HEK293 (cell line): ENCODE results near the gene ABCC9.
"Not testable (repeated sequence)": the region's sequence is repeated elsewhere in the genome, so short reads cannot be mapped to it uniquely, and the experiment has no call there.

Experiments used
- CTCF ChIA-PET: fragments of 350-600 bp; formaldehyde crosslinking; extraction: SDS; loops from one replicate; lab custom pipeline; 2021; ENCODE audit warnings: antibody characterized with exemption; lab: Yijun Ruan, JAX
- POLR2A ChIA-PET: fragments of 300-600 bp; formaldehyde crosslinking; extraction: SDS; loops from one replicate; lab custom pipeline; 2020; ENCODE audit warnings: antibody characterized with exemption, inconsistent platforms; lab: Yijun Ruan, JAX
- H3K27ac ChIP-seq: fragments of 200-500 bp; sonication (Bioruptor generic); 2 replicates; pipeline ENCODE4 v1.5.1; 2014; ENCODE audit warnings: low read depth, low read length, control low read depth, inconsistent platforms; ENCODE audit errors: extremely low read depth
- H3K36me3 ChIP-seq, 2 experiments: fragments of 200-500 bp in 1 of 2; sonication (Bioruptor generic) in 1 of 2; 1 replicate in 1 of 2; 2 replicates in 1 of 2; pipeline ENCODE4 v1.5.1; 2014 to 2017; ENCODE audit warnings: inconsistent platforms in 2 of 2, low read length in 2 of 2; ENCODE audit not compliant: control insufficient read depth in 2 of 2, insufficient read depth in 1 of 2
- H3K4me1 ChIP-seq: fragments of 200-500 bp; sonication (Bioruptor generic); 2 replicates; pipeline ENCODE4 v1.5.1; 2014; ENCODE audit warnings: mild to moderate bottlenecking, low read length, inconsistent platforms; ENCODE audit not compliant: control insufficient read depth, insufficient read depth
- H3K4me3 ChIP-seq: 2 replicates; pipeline ENCODE4 v1.5.1; 2011; ENCODE audit warnings: low read depth, mild to moderate bottlenecking, control low read depth, low read length, moderate library complexity
- H3K9me3 ChIP-seq: fragments of 200-500 bp; sonication (Bioruptor generic); 2 replicates; pipeline ENCODE4 v1.5.1; 2014; ENCODE audit warnings: low read depth, low read length, inconsistent platforms; ENCODE audit not compliant: control insufficient read depth, insufficient read depth
- REPIN1 ChIP-seq: fragments of 450-650 bp; formaldehyde crosslinking; IDR thresholded peaks from 2 replicates; pipeline ENCODE4 v1.5.1; 2017; ENCODE audit warnings: missing biosample characterization, missing genetic modification characterization, low read depth
- TCF7L2 ChIP-seq: IDR thresholded peaks from 2 replicates; pipeline ENCODE4 v1.6.1; 2011; ENCODE audit warnings: low read depth, mild to moderate bottlenecking, inconsistent platforms, low read length, moderate library complexity, borderline replicate concordance
- WT1 ChIP-seq: fragments of 450-650 bp; formaldehyde crosslinking; IDR thresholded peaks from 2 replicates; pipeline ENCODE4 v1.5.1; 2016; ENCODE audit warnings: missing biosample characterization, missing genetic modification characterization
- ZNF214 ChIP-seq: fragments of 450-650 bp; formaldehyde crosslinking; IDR thresholded peaks from 2 replicates; pipeline ENCODE4 v1.5.1; 2017; ENCODE audit warnings: missing biosample characterization, mild to moderate bottlenecking, missing genetic modification characterization, borderline replicate concordance
- ZNF24 ChIP-seq: fragments of 450-650 bp; formaldehyde crosslinking; IDR thresholded peaks from 2 replicates; pipeline ENCODE4 v1.5.1; 2016; ENCODE audit warnings: missing biosample characterization, missing genetic modification characterization
- ZNF391 ChIP-seq: fragments of 450-650 bp; formaldehyde crosslinking; IDR thresholded peaks from 2 replicates; pipeline ENCODE4 v1.5.1; 2016; ENCODE audit warnings: low read depth, missing biosample characterization, missing genetic modification characterization, borderline replicate concordance
- ZNF433 ChIP-seq: fragments of 450-650 bp; formaldehyde crosslinking; IDR thresholded peaks from 2 replicates; pipeline ENCODE4 v1.5.1; 2016; ENCODE audit warnings: missing biosample characterization, missing genetic modification characterization, low read depth
- ZNF626 ChIP-seq: fragments of 450-650 bp; sonication (Bioruptor Pico); formaldehyde crosslinking; IDR thresholded peaks from 2 replicates; pipeline ENCODE4 v1.5.1; 2018; ENCODE audit warnings: missing biosample characterization, missing genetic modification characterization, inconsistent platforms
- ZNF660 ChIP-seq: fragments of 450-650 bp; IDR thresholded peaks from 2 replicates; pipeline ENCODE4 v1.5.1; 2018; ENCODE audit warnings: missing biosample characterization, mild to moderate bottlenecking, missing genetic modification characterization
- TF ChIP-seq, protein P1 (sequence below): fragments of 450-650 bp; formaldehyde crosslinking; IDR thresholded peaks from 2 replicates; pipeline ENCODE4 v1.5.1; 2016; ENCODE audit warnings: missing biosample characterization, missing genetic modification characterization
- TF ChIP-seq, protein P2 (sequence below): fragments of 450-650 bp; formaldehyde crosslinking; IDR thresholded peaks from 2 replicates; pipeline ENCODE4 v1.5.1; 2017; ENCODE audit warnings: missing biosample characterization, missing genetic modification characterization
- TF ChIP-seq, protein P3 (sequence below): fragments of 450-650 bp; formaldehyde crosslinking; IDR thresholded peaks from 2 replicates; pipeline ENCODE4 v1.5.0; 2017; ENCODE audit warnings: missing biosample characterization, missing genetic modification characterization, borderline replicate concordance
- TF ChIP-seq, protein P4 (sequence below): fragments of 450-650 bp; formaldehyde crosslinking; IDR thresholded peaks from 2 replicates; pipeline ENCODE4 v1.5.1; 2016; ENCODE audit warnings: missing biosample characterization, missing genetic modification characterization

The ABCC9 gene

DNA sequence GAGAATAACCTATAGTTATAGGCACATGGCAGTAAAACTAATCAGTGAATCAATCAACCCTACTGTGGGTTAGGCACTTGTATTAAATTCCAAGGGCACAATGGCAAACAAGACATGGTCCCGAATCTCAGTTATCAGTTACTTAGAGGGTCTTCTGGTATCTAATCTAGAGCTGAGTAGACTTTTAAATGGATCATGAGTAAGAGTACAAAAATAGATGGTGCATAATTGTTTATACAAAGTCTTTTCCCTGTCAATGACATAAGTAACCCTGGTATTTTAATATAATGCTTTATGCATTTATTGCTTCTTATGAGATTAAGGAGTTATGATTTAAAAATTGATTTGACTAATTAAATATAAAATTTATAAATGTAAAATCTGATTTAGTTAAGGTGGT is 143.7 kb downstream of the ABCC9 start:
- ChIA-PET POLR2A (no interaction called here), CTCF (no interaction called here)
- Histone ChIP-seq H3K36me3 (no peaks in the 10 kb centered on the region), H3K4me1 (no peaks in the 10 kb centered on the region)
- TF ChIP-seq, protein P1, sequence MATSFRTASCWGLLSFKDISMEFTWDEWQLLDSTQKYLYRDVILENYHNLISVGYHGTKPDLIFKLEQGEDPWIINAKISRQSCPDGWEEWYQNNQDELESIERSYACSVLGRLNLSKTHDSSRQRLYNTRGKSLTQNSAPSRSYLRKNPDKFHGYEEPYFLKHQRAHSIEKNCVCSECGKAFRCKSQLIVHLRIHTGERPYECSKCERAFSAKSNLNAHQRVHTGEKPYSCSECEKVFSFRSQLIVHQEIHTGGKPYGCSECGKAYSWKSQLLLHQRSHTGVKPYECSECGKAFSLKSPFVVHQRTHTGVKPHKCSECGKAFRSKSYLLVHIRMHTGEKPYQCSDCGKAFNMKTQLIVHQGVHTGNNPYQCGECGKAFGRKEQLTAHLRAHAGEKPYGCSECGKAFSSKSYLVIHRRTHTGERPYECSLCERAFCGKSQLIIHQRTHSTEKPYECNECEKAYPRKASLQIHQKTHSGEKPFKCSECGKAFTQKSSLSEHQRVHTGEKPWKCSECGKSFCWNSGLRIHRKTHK (tag by site-specific recombination), result no peak
- TF ChIP-seq ZNF626 (tag by site-specific recombination) (no peak), TCF7L2 (no peak), WT1 (tag by site-specific recombination) (no peak), ZNF24 (tag by site-specific recombination) (no peak), REPIN1 (tag by site-specific recombination) (no peak)
- TF ChIP-seq, protein P2, sequence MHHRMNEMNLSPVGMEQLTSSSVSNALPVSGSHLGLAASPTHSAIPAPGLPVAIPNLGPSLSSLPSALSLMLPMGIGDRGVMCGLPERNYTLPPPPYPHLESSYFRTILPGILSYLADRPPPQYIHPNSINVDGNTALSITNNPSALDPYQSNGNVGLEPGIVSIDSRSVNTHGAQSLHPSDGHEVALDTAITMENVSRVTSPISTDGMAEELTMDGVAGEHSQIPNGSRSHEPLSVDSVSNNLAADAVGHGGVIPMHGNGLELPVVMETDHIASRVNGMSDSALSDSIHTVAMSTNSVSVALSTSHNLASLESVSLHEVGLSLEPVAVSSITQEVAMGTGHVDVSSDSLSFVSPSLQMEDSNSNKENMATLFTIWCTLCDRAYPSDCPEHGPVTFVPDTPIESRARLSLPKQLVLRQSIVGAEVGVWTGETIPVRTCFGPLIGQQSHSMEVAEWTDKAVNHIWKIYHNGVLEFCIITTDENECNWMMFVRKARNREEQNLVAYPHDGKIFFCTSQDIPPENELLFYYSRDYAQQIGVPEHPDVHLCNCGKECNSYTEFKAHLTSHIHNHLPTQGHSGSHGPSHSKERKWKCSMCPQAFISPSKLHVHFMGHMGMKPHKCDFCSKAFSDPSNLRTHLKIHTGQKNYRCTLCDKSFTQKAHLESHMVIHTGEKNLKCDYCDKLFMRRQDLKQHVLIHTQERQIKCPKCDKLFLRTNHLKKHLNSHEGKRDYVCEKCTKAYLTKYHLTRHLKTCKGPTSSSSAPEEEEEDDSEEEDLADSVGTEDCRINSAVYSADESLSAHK (tag by site-specific recombination), result no peak
- TF ChIP-seq, all 188 proteins: peak for 0
- Histone ChIP-seq H3K27ac (no peak overlapping the region), H3K9me3 (no peaks in the 10 kb centered on the region), H3K4me3 (no peak overlapping the region)

DNA sequence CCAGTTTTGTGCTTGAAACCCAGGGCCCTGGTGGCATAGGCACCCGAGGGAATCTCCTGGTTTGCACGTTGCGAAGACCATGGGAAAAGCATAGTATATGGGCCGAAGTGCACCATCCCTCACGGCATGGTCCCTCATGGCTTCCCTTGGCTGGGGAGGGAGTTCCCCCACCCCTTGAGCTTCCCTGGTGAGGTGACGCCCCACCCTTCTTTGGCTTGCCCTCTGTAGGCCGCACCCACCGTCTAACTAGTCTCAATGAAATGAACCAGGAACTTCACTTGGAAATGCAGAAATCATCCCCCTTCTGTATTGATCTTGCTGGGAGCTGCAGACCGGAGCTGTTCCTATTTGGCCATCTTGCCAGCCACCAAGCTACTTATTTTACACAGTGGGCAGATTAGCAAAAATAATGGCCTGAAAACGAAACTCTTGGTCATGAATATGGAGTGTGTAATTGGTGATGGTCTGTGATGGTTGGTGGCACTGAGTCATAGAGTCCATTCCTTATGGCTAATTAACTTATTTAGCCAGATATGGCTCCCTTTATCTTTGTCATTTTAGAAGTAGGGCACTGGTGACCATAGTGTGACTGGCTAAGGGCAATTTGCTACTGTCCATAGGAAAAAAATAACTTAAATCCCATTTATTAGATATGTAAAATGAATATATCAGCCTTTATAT is 145.4 kb downstream of the ABCC9 start:
- CTCF ChIA-PET, result no interaction called here
- POLR2A ChIA-PET, result no interaction called here
- Histone ChIP-seq H3K4me3 (no peak overlapping the region), H3K36me3 (no peaks in the 10 kb centered on the region), H3K27ac (no peak overlapping the region), H3K9me3 (no peaks in the 10 kb centered on the region), H3K4me1 (no peaks in the 10 kb centered on the region)
- no peak for TF ChIP-seq ZNF433 (tag by site-specific recombination)
- TF ChIP-seq ZNF214 (tag by site-specific recombination), result no peak
- no peak for TF ChIP-seq ZNF391 (tag by site-specific recombination)
- TF ChIP-seq, protein P3, sequence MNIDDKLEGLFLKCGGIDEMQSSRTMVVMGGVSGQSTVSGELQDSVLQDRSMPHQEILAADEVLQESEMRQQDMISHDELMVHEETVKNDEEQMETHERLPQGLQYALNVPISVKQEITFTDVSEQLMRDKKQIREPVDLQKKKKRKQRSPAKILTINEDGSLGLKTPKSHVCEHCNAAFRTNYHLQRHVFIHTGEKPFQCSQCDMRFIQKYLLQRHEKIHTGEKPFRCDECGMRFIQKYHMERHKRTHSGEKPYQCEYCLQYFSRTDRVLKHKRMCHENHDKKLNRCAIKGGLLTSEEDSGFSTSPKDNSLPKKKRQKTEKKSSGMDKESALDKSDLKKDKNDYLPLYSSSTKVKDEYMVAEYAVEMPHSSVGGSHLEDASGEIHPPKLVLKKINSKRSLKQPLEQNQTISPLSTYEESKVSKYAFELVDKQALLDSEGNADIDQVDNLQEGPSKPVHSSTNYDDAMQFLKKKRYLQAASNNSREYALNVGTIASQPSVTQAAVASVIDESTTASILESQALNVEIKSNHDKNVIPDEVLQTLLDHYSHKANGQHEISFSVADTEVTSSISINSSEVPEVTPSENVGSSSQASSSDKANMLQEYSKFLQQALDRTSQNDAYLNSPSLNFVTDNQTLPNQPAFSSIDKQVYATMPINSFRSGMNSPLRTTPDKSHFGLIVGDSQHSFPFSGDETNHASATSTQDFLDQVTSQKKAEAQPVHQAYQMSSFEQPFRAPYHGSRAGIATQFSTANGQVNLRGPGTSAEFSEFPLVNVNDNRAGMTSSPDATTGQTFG, result no peak
- no peak for TF ChIP-seq ZNF660
- TF ChIP-seq, protein P4, sequence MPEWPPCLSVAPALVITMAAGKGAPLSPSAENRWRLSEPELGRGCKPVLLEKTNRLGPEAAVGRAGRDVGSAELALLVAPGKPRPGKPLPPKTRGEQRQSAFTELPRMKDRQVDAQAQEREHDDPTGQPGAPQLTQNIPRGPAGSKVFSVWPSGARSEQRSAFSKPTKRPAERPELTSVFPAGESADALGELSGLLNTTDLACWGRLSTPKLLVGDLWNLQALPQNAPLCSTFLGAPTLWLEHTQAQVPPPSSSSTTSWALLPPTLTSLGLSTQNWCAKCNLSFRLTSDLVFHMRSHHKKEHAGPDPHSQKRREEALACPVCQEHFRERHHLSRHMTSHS, result no peak
- TF ChIP-seq, all 188 proteins: peak for 0

DNA sequence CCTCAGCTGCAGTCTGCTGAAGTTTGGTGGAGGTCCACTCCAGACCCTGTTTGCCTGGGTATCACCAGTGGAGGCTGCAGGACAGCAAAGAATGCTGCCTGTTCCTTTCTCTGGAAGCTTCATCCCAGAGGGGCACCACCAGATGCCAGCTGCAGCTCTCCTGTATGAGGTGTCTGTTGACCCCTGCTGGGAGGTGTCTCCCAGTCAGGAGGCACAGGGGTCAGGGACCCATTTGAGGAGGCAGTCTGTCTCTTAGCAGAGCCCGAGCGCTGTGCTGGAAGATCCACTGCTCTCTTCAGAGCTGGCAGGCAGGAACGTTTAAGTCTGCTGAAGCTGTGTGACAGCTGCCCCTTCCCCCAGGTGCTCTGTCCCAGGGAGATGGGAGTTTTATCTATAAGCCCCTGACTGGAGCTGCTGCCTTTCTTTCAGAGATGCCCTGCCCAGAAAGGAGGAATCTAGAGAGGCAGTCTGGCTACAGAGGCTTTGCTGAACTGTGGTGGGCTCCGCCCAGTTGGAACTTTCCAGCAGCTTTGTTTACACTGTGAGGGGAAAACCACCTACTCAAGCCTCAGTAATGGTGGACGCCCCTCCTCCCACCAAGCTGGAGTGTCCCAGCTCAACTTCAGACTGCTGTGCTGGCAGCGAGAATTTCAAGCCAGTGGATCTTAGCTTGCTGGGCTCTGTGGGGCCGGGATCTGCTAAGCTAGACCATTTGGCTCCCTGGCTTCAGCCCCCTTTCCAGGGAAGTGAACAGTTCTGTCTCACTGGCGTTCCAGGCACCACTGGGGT is 146.2 kb downstream of the ABCC9 start:
- POLR2A ChIA-PET, H3K4me1 ChIP-seq, H3K9me3 ChIP-seq, H3K4me3 ChIP-seq, H3K36me3 ChIP-seq, H3K27ac ChIP-seq: not testable (repeated sequence)
- CTCF ChIA-PET, result interaction anchor here (0.7 kb wide), 1 partner anchor 97 kb away, joined by 5 read pairs; no protein-coding TSS in a partner anchor
